HG03097 (cell line): Measurements from ENCODE around the gene WDR76.
A peak's percentile ranks its signal among the peaks of the same experiment; 100 is the strongest.
"Not testable (repeated sequence)": the region's sequence is repeated elsewhere in the genome, so short reads cannot be mapped to it uniquely, and the experiment has no call there.

ENCODE experiments used
- ATAC-seq: cut with Tn5 transposase; IDR thresholded peaks from one replicate; pipeline ENCODE4 v1.9.1; 2021; ENCODE audit not compliant: unreplicated experiment, low FRiP score

The WDR76 gene

DNA sequence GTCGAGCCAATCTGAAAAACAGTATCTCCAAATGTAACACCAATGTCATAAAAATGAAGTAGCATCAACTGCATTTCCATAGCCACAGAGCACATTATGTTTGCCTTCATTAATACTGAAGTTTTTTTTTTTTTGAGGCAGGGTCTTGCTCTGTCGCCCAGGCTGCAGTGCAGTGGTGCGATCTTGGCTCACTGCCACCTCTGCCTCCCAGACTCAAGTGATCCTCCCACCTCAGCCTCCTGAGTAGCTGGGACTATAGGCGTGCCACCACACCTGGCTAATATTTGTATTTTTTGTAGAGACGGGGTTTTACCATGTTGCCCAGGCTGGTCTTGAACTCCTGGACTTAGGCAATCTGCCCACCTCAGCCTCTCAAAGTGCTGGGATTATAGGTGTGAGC is 11.7 kb upstream of the WDR76 start:
- ATAC-seq = not testable (repeated sequence)

DNA sequence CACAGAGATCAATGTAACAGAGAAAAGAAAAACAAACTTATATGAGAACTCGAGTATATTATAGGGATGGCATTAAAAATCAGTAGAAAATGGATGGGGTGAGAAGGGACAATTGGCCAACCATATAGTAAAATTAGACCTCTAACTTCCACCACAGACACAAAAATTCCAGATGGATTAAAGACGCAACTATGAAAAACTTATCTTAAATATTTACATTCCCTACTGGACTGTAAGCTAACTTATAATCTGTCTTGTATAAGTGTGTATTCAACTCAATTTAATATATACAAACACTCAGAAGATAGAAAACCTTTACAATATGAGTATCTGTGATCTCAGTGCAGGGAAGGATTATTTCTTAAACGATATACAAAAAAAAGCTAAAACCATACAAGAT is 5.3 kb upstream of the WDR76 start:
- no peak for ATAC-seq

DNA sequence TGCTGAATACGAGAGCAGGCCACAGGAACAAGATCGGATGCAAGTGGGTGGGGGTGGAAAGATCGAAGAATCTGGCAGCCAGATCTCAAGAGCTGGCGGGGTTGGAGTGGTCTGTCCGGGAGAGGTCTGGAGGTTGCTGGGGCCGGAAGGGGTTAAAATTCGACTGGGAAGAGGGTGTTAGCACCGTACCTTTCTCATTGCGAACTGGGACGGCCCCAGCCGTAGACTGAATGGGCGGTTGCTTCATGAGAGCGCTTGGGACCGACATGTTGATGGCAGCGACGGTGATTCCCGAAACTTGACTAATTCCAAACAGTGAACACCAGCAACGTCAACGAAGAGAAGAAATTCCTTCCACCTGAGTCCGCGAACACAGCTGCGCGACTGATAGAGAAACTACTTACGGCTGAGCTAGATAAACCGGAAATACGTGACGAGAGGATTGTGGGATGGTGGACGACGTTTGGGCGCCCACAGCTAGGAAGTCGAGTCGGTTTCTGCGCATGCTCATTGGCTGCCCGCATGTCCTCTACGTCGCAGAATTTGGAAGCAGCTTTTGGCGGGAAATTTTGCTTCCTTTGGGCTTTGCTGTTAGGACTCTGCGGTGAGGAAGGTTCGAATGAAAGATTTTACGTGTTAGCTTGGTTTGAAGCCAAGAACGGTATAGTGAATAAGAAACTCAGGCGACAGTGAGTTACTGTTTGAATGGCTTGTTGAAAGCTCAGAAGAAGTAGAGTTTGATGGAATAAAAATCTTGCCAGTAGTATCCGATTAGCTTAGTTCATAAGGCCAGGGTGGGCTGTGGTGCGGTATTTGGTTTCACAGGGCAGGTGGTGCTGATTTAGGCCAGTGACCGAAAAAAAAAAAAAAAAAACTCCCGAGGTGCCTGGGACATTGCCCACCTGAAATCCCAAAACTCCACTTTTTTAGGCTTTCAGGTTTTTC is 2.2 kb upstream of the WDR76 start, which contains the start of gene MFAP1:
Gene MFAP1 (minus strand): TSS at position 389 of the 945 bp plus-strand sequence. CDS start 121 bp downstream, at position 268.
- ATAC-seq = peak; percentile 65

DNA sequence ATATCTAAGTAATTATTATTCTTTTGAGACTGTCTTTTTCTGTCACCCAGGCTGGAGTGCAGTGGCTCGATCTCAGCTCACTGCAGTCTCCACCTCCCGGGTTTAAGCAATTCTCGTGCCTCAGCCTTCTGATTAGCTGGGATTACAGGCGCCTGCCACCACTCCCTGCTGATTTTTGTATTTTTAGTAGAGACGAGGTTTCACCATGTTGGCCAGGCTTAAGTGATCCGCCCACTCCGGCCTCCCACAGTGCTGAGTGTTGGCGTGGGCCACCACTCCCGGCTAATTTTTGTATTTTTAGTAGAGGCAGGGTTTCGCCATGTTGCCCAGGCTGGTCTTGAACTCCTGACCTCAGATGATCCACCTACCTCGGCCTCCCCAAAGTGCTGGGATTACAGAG is 1.5 kb upstream of the WDR76 start:
- not testable (repeated sequence) for ATAC-seq

DNA sequence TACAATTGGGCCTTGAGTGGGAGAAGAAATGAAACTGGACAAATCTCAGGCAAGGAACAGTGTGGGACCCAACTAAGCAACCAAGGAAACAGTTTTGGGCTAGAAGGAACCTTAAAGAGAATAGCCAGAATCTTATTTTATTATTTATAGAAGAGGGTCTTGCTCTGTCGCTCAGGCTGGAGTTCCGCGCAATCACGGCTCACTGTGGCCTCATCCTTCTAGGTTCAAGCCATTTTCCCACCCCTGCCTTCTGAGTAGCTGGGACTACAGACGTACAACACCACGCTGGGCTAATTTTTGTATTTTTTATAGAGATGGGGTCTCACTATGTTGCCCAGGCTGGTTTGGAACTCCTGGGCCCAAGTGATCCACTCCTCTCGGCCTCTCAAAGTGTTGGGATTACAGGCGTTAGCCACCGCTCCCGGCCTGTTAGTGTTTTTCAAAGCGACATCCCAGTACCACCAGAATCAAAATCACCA is 734 bp upstream of the WDR76 start:
- ATAC-seq = no peak

DNA sequence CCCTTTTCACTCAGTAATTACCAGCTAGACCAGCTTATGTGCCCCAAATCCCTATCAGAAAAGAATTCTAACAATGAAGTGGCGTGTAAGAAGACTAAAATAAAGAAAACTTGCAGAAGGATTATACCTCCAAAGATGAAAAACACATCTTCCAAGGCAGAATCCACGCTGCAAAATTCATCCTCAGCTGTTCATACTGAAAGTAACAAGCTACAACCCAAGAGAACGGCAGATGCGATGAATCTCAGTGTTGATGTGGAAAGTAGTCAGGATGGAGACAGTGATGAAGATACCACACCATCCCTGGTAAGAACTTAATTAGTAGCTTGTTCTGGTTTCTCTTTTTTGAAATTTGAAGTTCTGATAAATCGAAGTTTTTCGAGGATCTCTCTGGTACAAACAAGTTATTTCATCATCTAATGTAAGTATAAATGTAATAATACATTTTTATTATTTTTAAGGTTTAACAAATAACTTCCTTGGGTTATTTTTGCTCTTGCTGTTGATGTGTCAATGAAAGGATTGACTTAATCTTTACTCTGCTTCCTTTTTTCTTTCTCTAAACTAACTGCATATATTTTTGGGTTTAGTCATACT is 1.4 kb downstream of the WDR76 start:
- no peak for ATAC-seq

DNA sequence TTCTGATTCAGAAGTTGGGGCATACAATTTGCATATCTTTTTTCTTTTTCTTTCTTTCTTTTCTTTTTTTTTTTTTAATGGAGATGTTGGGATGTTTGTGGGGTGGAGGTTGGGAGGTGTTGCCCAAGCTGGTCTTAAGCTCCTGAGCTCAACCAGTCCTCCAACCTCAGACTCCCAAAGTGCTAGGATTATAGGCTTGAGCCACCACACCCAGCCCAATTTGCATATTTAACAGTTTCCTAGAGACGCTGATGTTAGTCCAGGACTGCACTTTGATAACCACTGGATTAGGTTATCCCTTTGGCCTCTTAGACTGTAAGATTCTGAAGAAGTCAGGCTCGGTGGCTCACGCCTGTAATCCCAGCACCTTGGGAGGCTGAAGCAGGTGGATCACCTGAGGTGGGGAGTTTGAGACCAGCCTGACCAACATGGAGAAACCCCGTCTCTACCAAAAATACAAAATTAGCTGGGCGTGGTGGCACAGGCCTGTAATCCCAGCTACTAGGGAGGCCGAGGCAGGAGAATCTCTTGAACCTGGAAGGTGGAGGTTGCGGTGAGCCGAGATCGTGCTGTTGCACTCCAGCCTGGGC is 3.2 kb downstream of the WDR76 start:
- not testable (repeated sequence) for ATAC-seq

DNA sequence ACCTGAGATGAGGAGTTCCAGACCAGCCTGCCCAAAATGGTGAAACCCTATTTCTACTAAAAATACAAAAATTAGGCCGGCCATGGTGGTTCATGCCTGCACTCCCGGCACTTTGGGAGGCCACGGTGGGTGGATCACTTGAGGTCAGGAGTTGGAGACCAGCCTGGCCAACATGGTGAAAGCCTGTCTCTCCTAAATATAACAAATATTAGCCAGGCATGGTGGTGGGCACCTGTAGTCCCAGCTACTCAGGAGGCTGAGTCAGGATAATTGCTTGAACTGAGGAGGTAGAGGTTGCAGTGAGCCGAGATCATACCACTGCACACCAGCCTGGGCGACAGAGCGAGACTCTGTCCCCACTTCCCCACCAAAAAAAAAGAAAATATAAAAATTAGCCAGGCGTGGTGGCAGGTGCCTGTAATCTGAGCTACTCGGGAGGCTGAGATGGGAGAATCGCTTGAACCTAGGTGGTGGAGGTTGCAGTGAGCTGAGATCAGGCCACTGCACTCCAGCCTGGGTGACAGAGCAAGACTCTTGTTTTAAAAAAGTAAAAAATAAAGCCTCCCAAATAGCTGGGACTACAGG is 4.0 kb downstream of the WDR76 start:
- not testable (repeated sequence) for ATAC-seq

DNA sequence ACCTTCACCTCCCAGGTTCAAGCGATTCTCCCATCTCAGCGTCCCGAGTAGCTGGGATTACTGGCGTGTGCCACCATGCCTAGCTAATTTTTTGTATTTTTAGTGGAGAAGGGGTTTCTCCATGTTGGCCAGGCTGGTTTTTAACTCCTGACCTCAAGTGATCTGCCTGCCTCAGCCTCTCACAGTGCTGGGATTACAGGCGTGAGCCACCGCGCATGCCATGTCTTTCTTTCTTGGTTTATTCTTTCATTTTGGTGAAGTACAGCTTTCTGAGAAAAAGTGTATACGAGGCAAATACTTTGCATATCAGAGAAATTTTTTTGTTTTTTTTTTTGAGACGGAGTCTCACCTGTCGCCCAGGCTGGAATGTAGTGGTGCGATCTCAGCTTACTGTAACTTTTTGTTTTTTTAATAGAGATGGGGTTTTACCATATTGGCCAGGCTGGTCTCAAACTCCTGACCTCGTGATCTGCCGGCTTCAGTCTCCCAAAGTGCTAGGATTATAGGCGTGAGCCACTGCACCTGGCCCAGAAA is 4.8 kb downstream of the WDR76 start:
- not testable (repeated sequence) for ATAC-seq

DNA sequence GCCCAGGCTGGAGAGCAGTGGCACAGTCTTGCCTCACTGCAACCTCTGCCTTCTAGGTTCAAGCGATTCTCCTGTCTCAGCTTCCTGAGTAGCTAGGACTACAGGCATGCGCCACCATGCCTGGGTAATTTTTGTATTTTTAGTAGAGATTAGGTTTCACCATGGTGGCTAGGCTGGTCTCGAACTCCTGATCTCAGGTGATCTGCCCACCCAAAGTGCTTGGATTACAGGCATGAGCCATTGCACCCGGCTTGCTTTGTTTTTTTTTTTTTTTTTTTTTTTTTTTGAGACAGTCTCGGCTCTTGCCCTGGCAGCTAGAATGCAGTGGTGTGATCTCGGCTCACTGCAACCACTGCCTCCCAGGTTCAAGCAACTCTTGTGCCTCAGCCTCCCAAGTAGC is 5.7 kb downstream of the WDR76 start:
- not testable (repeated sequence) for ATAC-seq

DNA sequence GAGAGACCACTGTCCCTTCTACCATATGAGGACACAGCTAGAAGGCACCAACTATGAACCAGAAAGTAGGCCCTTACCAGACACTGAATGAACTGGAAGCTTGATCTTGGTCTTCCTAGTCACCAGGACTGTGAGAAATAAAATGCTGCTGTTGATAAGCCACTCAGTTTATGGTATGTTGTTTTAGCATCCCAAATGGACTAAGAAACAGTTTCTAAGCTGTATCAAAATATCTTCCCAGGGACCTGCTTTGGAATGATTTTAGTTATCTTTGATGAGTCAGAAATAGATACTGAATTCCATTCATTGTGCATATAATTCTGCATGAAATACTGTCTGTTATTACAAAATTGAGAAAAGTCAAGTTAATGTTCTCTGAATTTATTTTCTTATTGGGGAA is 18.6 kb downstream of the WDR76 start:
- ATAC-seq = no peak

DNA sequence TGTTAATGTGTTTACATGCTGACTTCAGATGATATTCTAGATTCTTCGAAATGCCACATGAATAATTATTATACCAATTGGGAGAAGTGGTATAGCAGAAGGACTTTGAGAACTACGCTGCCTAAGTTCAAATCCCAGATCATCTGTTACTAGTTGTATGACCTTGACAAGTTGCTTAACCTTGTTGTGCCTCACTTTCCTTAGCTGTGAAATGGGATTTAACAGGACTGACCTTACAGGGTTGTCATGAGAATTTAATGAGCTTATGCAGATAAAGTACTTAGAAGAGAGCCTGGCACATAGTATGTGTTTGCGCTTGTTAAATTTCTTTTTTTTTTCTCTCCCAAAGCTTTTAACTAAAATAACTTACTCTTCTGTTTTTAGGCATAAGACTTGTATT is 24.4 kb downstream of the WDR76 start:
- ATAC-seq = no peak

DNA sequence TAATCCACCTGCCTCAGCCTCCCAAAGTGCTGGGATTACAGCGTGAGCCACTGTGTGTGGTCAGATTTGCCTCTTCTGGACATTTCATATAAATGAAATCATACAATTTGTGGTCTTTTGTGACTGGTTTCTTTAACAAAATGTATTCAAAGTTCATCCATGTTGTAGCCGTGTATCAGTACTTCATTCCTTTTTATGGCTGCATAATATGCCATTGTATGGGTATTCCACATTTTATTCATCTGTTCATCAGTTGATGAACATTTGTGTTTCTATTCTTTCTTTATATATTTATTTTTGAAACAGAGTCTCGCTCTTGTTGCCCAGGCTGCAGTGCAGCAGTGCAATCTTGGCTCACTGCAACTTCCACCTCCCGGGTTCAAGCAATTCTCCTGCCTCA is 25.8 kb downstream of the WDR76 start:
- ATAC-seq = no peak

DNA sequence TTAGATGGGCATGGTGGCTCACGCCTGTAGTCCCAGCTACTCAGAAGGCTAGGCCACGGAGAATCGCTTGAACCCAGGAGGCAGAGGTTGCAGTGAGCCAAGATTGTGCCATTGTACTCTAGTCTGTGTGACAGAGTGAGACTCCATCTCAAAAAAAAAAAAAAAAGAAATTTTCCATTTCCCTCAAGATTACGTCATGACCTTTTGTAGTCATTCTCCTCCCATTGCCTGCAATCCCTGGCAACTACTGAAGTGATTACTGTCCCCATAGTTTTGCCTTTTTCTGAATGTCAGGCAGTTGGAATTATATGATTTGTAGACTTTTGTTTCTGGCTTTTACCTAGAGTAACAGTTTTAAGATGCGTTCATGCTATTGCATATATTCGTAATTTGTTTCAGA is 28.0 kb downstream of the WDR76 start:
- no peak for ATAC-seq

DNA sequence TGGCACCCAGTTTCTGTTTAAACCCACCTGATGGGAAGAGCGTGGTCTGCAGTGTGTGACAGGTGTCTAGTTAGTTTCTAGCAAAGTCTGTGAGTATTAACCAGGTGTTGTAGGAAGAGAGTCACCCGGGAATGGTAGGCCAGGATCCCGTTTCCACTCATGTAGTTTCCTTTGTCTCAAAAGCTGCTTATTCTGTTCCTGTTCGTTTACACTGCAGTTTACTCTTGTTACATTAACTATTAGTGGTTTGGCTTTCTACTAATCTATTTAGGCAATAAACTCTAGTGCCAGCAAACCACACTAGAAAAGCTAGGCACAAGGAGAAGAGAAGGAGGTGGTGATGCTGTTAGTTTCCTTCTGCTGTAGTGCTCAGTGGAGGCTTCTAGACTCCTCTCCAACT is 32.7 kb downstream of the WDR76 start:
- ATAC-seq = no peak

DNA sequence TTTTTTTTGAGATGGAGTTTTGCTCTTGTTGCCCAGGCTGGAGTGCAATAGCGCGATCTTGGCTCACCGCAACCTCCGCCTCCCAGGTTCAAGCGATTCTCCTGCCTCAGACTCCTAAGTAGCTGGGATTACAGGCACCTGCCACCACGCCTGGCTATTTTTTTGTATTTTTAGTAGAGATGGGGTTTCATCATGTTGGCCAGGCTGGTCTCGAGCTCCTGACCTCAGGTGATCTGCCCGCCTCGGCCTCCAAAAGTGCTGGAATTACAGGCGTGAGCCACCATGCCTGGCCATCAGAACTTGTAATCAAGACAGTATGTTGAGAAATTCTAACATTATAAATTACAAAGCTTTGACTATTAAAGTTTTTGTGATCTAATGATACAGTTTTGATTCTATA is 39.8 kb downstream of the WDR76 start:
- ATAC-seq = not testable (repeated sequence)

DNA sequence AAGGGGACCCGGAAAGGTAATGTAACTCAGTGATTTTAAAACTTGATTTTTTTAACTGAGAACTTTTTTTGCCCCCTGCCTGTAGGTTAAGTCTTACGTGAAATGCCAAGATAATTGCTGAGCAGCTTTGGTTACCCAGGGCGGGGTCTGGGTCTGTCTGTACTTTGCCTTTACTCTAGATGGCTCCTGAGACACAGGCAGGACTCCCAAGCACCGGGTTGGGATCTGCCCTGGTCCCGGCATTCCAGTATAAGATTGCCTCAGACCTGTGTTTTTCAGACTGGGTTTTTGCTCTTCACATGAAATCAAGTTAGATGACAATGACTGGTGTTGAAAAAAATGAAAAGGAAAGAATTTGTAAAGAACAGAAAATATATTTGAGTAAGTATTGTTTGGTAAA is 40.3 kb downstream of the WDR76 start:
- ATAC-seq = no peak

DNA sequence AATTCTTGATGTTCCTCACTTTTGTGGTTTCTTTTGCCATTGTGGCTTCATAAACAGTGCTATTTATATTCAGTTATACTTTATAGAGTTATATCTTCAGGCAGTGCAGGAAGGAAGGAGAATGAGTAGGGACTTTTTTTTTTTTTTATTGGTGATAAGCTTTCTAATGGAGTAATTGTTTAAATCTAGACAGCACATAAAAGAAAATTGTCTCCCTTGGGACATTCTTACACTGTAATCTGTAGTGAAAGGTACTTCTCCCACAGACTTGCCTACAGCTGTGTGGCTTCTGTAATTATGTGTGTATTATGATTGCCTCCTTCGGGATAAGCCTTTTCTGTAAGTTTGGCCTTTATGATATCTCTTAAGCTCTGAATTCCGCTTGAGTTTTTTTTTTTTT is 41.6 kb downstream of the WDR76 start:
- ATAC-seq = no peak

DNA sequence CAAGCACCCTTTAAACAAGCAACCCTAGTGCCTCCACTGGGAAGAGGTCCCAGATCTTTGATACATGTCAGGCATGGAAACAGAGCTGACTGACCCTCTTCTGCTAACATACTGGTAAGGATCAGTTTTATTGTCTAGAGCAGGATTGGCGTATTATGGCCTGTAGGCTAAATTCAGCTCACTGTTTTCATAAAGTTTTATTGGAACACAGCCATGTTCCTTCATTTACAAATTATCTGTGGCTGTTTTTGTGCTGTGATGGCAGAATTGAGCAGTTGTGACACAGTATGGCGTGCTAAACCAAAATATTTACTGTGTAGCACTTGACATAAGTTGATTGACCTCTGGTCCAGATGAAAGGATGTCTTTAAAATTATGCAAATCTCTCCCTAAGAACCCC is 45.0 kb downstream of the WDR76 start:
- ATAC-seq = no peak

DNA sequence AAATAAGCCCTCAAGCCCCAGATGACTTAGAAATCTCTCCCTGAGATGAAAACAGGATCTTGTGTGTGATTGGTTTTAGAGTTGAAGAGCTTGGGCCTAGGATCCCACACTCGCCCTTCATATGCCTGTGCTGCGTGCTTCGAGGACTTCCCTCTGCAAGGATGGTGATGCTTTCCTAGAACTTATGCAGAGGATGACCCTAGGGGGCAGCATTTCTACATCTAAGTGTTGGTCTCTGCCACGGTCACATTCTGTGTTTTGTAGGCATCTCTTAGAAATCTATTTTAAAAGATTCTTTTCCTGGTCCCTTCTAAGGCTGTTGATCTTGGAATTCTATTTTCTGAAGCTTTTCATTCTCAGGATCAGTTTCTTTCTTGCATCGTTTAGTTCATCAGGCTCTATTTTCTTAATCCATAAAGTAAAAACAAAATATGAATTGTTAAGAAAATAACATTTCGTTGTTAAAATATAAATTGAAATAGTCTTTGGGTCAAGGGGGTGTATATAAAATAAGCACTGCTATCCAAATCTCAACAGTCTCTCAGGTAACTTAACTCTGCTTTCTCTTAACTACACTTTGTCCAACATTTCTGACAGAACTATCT is 45.7 kb downstream of the WDR76 start:
- ATAC-seq = no peak
